Liver (tissue), 3 donors: ENCODE data around the gene HHIPL1.

Experiments
- ATF3 ChIP-seq: IDR thresholded peaks from 2 replicates; pipeline ENCODE4 v1.6.1; 2016; ENCODE audit warnings: antibody characterized with exemption
- EGR1 ChIP-seq, 2 donors: IDR thresholded peaks; 2 replicates each; pipeline ENCODE4 v1.6.1; 2016 to 2018; ENCODE audit warnings: antibody characterized with exemption in 2 of 2, low read depth in 2 of 2
- GABPA ChIP-seq, 2 donors: IDR thresholded peaks in 1 of 2; conservative IDR thresholded peaks in 1 of 2; 2 replicates each; pipeline ENCODE4 v1.6.1; 2016; ENCODE audit warnings: antibody characterized with exemption in 2 of 2, mild to moderate bottlenecking in 1 of 2, moderate library complexity in 1 of 2
- HNF4A ChIP-seq, 2 donors: conservative IDR thresholded peaks; 2 replicates each; pipeline ENCODE4 v1.6.1; 2016; ENCODE audit warnings: antibody characterized with exemption in 2 of 2, mild to moderate bottlenecking in 2 of 2
- JUND ChIP-seq, 2 donors: IDR thresholded peaks; 2 replicates each; pipeline ENCODE4 v1.6.1; 2016; ENCODE audit warnings: antibody characterized with exemption in 2 of 2
- MAX ChIP-seq: IDR thresholded peaks from 2 replicates; pipeline ENCODE4 v1.6.1; 2016; ENCODE audit warnings: antibody characterized with exemption
- RAD21 ChIP-seq, 2 donors: IDR thresholded peaks; 2 replicates each; pipeline ENCODE4 v1.6.1; 2016; ENCODE audit warnings: antibody characterized with exemption in 2 of 2, mild to moderate bottlenecking in 2 of 2
- RXRA ChIP-seq, 2 donors: IDR thresholded peaks; 2 replicates each; pipeline ENCODE4 v1.6.1; 2017 to 2018; ENCODE audit warnings: antibody characterized with exemption in 2 of 2, mild to moderate bottlenecking in 1 of 2
- SP1 ChIP-seq: IDR thresholded peaks from 2 replicates; pipeline ENCODE4 v1.6.1; 2018; ENCODE audit warnings: antibody characterized with exemption, mild to moderate bottlenecking
- TAF1 ChIP-seq: conservative IDR thresholded peaks from 2 replicates; pipeline ENCODE4 v1.6.1; 2016; ENCODE audit warnings: antibody characterized with exemption, mild to moderate bottlenecking
- YY1 ChIP-seq: IDR thresholded peaks from 2 replicates; pipeline ENCODE4 v1.6.1; 2016; ENCODE audit warnings: antibody characterized with exemption, mild to moderate bottlenecking
- TF ChIP-seq, protein P1 (sequence below): fragments of 150-350 bp; IDR thresholded peaks from 2 replicates; pipeline ENCODE4 v1.5.1; 2017; ENCODE audit warnings: improper control_type of control experiment, low read depth, low read length; ENCODE audit not compliant: missing input control
- TF ChIP-seq, protein P2 (sequence below): IDR thresholded peaks from 2 replicates; pipeline ENCODE4 v1.6.1; 2016; ENCODE audit warnings: antibody characterized with exemption
- TF ChIP-seq, protein P3 (sequence below): IDR thresholded peaks from 2 replicates; pipeline ENCODE4 v1.6.1; 2016; ENCODE audit warnings: antibody characterized with exemption, mild to moderate bottlenecking
- donor health status: healthy.
- donor health status: healthy.

DNA sequence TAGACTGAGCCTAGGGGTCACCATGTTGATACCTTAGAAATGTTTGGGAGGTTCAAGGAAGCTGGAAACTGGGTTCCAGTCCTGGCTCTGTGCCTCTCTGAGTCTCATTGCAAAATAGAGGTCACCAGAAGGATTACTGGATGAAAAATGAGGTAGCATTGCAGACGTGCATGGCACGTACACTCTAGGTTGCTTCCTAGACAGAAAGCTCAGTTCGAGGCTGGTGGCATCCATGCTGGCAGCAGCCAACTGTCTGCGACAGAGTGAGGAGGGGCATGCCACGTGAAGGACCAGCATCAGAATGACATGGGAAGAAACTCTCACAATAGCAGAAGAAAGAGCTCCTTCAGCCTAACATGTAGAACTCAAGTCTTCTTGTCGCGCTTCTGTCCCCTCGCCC is 34.6 kb downstream of the HHIPL1 start:
- TF ChIP-seq, protein P1, sequence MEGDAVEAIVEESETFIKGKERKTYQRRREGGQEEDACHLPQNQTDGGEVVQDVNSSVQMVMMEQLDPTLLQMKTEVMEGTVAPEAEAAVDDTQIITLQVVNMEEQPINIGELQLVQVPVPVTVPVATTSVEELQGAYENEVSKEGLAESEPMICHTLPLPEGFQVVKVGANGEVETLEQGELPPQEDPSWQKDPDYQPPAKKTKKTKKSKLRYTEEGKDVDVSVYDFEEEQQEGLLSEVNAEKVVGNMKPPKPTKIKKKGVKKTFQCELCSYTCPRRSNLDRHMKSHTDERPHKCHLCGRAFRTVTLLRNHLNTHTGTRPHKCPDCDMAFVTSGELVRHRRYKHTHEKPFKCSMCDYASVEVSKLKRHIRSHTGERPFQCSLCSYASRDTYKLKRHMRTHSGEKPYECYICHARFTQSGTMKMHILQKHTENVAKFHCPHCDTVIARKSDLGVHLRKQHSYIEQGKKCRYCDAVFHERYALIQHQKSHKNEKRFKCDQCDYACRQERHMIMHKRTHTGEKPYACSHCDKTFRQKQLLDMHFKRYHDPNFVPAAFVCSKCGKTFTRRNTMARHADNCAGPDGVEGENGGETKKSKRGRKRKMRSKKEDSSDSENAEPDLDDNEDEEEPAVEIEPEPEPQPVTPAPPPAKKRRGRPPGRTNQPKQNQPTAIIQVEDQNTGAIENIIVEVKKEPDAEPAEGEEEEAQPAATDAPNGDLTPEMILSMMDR = no peak
- no peak for TF ChIP-seq TAF1
- TF ChIP-seq, protein P2, sequence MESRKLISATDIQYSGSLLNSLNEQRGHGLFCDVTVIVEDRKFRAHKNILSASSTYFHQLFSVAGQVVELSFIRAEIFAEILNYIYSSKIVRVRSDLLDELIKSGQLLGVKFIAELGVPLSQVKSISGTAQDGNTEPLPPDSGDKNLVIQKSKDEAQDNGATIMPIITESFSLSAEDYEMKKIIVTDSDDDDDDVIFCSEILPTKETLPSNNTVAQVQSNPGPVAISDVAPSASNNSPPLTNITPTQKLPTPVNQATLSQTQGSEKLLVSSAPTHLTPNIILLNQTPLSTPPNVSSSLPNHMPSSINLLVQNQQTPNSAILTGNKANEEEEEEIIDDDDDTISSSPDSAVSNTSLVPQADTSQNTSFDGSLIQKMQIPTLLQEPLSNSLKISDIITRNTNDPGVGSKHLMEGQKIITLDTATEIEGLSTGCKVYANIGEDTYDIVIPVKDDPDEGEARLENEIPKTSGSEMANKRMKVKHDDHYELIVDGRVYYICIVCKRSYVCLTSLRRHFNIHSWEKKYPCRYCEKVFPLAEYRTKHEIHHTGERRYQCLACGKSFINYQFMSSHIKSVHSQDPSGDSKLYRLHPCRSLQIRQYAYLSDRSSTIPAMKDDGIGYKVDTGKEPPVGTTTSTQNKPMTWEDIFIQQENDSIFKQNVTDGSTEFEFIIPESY = no peak
- TF ChIP-seq MAX = no peak
- TF ChIP-seq GABPA (IDR thresholded peaks at IDR 0.05 in 1 of 2, conservative IDR thresholded peaks at IDR 0.05 in 1 of 2) = no peak
- TF ChIP-seq JUND (IDR thresholded peaks at IDR 0.05) = no peak
- TF ChIP-seq, protein P3, sequence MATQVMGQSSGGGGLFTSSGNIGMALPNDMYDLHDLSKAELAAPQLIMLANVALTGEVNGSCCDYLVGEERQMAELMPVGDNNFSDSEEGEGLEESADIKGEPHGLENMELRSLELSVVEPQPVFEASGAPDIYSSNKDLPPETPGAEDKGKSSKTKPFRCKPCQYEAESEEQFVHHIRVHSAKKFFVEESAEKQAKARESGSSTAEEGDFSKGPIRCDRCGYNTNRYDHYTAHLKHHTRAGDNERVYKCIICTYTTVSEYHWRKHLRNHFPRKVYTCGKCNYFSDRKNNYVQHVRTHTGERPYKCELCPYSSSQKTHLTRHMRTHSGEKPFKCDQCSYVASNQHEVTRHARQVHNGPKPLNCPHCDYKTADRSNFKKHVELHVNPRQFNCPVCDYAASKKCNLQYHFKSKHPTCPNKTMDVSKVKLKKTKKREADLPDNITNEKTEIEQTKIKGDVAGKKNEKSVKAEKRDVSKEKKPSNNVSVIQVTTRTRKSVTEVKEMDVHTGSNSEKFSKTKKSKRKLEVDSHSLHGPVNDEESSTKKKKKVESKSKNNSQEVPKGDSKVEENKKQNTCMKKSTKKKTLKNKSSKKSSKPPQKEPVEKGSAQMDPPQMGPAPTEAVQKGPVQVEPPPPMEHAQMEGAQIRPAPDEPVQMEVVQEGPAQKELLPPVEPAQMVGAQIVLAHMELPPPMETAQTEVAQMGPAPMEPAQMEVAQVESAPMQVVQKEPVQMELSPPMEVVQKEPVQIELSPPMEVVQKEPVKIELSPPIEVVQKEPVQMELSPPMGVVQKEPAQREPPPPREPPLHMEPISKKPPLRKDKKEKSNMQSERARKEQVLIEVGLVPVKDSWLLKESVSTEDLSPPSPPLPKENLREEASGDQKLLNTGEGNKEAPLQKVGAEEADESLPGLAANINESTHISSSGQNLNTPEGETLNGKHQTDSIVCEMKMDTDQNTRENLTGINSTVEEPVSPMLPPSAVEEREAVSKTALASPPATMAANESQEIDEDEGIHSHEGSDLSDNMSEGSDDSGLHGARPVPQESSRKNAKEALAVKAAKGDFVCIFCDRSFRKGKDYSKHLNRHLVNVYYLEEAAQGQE = no peak
- TF ChIP-seq ATF3 = no peak
- TF ChIP-seq SP1 = no peak
- no peak for TF ChIP-seq RAD21 (IDR thresholded peaks at IDR 0.05)
- TF ChIP-seq HNF4A (conservative IDR thresholded peaks at IDR 0.05) = no peak
- no peak for TF ChIP-seq YY1
- TF ChIP-seq EGR1 (IDR thresholded peaks at IDR 0.05; ENCODE audit: low read depth in 2 of 2) = no peak
- no peak for TF ChIP-seq RXRA (IDR thresholded peaks at IDR 0.05)
